Hepatocyte (in vitro differentiated cells): ENCODE measurements around the gene HMGXB4.

Experiments
- CTCF ChIP-seq: fragments of 200-600 bp; sonication (generic); IDR thresholded peaks from 2 replicates; pipeline ENCODE4 v1.5.1; 2016; ENCODE audit warnings: antibody characterized with exemption, mild to moderate bottlenecking; ENCODE audit not compliant: poor library complexity
- EZH2 ChIP-seq: fragments of 200-600 bp; sonication (generic); IDR thresholded peaks from 2 replicates; pipeline ENCODE4 v1.6.1; 2016; ENCODE audit warnings: antibody characterized with exemption, mild to moderate bottlenecking, borderline replicate concordance
- EZH2phosphoT487 ChIP-seq: fragments of 200-600 bp; sonication (generic); IDR thresholded peaks from one replicate; pipeline ENCODE4 v1.6.1; 2018; ENCODE audit warnings: antibody characterized with exemption, mild to moderate bottlenecking, low read depth, moderate library complexity; ENCODE audit not compliant: unreplicated experiment, severe bottlenecking

DNA sequence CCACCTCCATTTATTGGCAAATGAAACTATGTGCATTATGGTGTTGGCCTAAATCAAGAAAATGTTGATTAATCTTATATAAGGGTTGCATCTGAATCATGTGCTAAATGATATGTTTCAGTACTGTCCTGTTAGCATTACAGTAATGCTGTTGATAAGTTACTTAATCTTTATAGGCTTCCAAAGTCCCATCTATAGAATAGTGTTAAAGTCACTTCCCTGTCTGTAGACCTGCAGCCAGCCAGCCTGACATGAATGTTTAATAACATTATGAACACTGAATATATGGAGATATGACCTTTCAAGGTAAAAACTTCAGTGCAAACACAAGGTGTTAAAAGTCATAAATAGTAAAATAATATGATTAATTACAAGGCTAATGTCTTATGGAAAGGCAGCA lies 38.8 kb downstream of the HMGXB4 start:
- TF ChIP-seq CTCF: no peak
- no peak for TF ChIP-seq EZH2
- no peak for TF ChIP-seq EZH2phosphoT487
